Endothelial cell (in vitro differentiated cells): ENCODE data around the gene PEX6. TPM values are rescaled to one million over a fixed set of nuclear protein-coding genes. Genes with fewer than 3 reads are reported as not detected.

Experiments
- DNase-seq: peaks from one replicate; pipeline ENCODE4 v3.0.0; 2021; ENCODE audit warnings: low spot score
- H3K27ac Mint-ChIP-seq: one replicate; pipeline ENCODE4 v1.8.0; 2021; ENCODE audit warnings: mixed read lengths, inconsistent platforms; ENCODE audit not compliant: unreplicated experiment
- H3K27me3 Mint-ChIP-seq: one replicate; pipeline ENCODE4 v1.8.0; 2021; ENCODE audit warnings: mild to moderate bottlenecking, moderate library complexity, mixed read lengths, inconsistent platforms; ENCODE audit not compliant: unreplicated experiment
- H3K36me3 Mint-ChIP-seq: one replicate; pipeline ENCODE4 v1.8.0; 2021; ENCODE audit warnings: mild to moderate bottlenecking, low read depth, mixed read lengths, inconsistent platforms; ENCODE audit not compliant: unreplicated experiment
- H3K4me1 Mint-ChIP-seq: one replicate; pipeline ENCODE4 v1.8.0; 2021; ENCODE audit warnings: mild to moderate bottlenecking, mixed read lengths, inconsistent platforms; ENCODE audit not compliant: unreplicated experiment
- H3K4me3 Mint-ChIP-seq: one replicate; pipeline ENCODE4 v1.8.0; 2021; ENCODE audit warnings: mild to moderate bottlenecking, mixed read lengths, inconsistent platforms; ENCODE audit not compliant: unreplicated experiment
- H3K9me3 Mint-ChIP-seq: one replicate; pipeline ENCODE4 v1.8.0; 2021; ENCODE audit warnings: mixed read lengths, inconsistent platforms; ENCODE audit not compliant: unreplicated experiment
- CTCF ChIP-seq: fragments of 200-600 bp; sonication (generic); IDR thresholded peaks from one replicate; pipeline ENCODE4 v1.5.0; 2021; ENCODE audit warnings: antibody characterized with exemption; ENCODE audit not compliant: unreplicated experiment
- total RNA-seq: library from RNA; stranded (reverse); fragmentation: NEBNext Ultra II Directional; extraction: Animal tissue kit (Norgen Biotek cat#: 25700); gene quantifications from one replicate; pipeline ENCODE4 v1.2.1, GENCODE V29; 2021; ENCODE audit not compliant: unreplicated experiment

Gene PEX6
- total RNA-seq, 1 donor from 2014 or later = 26.1 TPM

- Mint-ChIP-seq H3K4me1 (peaks cover 42% of the 10 kb centered on the region), H3K27me3 (peaks cover 11% of the 10 kb centered on the region), H3K9me3 (no peaks in the 10 kb centered on the region), H3K27ac (peak within 1 kb of the TSS; percentile 80), H3K4me3 (peak within 1 kb of the TSS; percentile 91), H3K36me3 (peaks cover 27% of the 10 kb centered on the region)
- DNase-seq = peak; percentile 93
- TF ChIP-seq CTCF = no peak
Measured at GRCh38 chr6:42984001-42984923, 5.3 kb upstream of the PEX6 start, which contains the start of gene PPP2R5D. Gene PPP2R5D (plus strand): TSS chr6:42984570. CDS start chr6:42984678, 108 bp downstream.

GRCh38 chr6:42981836-42982235 is 2.9 kb upstream of the PEX6 start:
- Mint-ChIP-seq H3K27ac (peak overlapping the region; percentile 16), H3K4me1 (peaks cover 40% of the 10 kb centered on the region), H3K27me3 (peaks cover 17% of the 10 kb centered on the region), H3K36me3 (peaks cover 11% of the 10 kb centered on the region), H3K4me3 (peak overlapping the region; percentile 4), H3K9me3 (no peaks in the 10 kb centered on the region)
- TF ChIP-seq CTCF = no peak
- no peak for DNase-seq

- Mint-ChIP-seq H3K27ac (peak overlapping the region; percentile 88), H3K27me3 (peaks cover 15% of the 10 kb centered on the region)
- no peak for TF ChIP-seq CTCF
Measured at GRCh38 chr6:42979523-42980177, 669 bp upstream of the PEX6 start.

GRCh38 chr6:42978487-42978838 is 518 bp downstream of the PEX6 start:
- TF ChIP-seq CTCF = no peak
- Mint-ChIP-seq H3K4me3 (peak overlapping the region; percentile 93), H3K9me3 (no peaks in the 10 kb centered on the region), H3K4me1 (peaks cover 28% of the 10 kb centered on the region), H3K27me3 (peaks cover 14% of the 10 kb centered on the region), H3K27ac (no peak overlapping the region), H3K36me3 (peaks cover 9% of the 10 kb centered on the region)
- no peak for DNase-seq

More at GRCh38 chr6:42979523-42980177, 669 bp upstream of the PEX6 start:
- H3K4me1 Mint-ChIP-seq = peaks cover 29% of the 10 kb centered on the region
- no peak for DNase-seq
- no peaks in the 10 kb centered on the region for H3K9me3 Mint-ChIP-seq
- peaks cover 9% of the 10 kb centered on the region for H3K36me3 Mint-ChIP-seq
- peak overlapping the region; percentile 93 for H3K4me3 Mint-ChIP-seq
